ENCODE measurements around the gene MSANTD2.
A peak's percentile ranks its signal among the peaks of the same experiment; 100 is the strongest.

GRCh38 chr11:124739479-124740276, 60.5 kb downstream of the MSANTD2 start, which contains the start of gene NRGN:
- TF ChIP-seq CTCF (IDR thresholded peaks at IDR 0.05) = no peak
- TF ChIP-seq POLR2AphosphoS5 (IDR thresholded peaks at IDR 0.05; ENCODE audit: insufficient read depth in 1 of 2, low read depth in 1 of 2) = peak in 1 of 2 donors; percentile 36
